SIG-M5 treated with dmso at 0.1 percent for 504 hours (cell line): ENCODE results near the gene ZSCAN23.
A peak's percentile ranks its signal among the peaks of the same experiment; 100 is the strongest.
"Not testable (repeated sequence)": the region's sequence is repeated elsewhere in the genome, so short reads cannot be mapped to it uniquely, and the experiment has no call there.

ENCODE experiments used
- DNase-seq: peaks from one replicate; lab custom pipeline; 2025; ENCODE audit not compliant: unreplicated experiment; lab: John Stamatoyannopoulos, UW

ZSCAN23 gene

GRCh38 chr6:28443112-28443773, at the start of gene ZSCAN23:
TSS of gene ZSCAN23 (minus strand) at chr6:28443491. CDS start at chr6:28436266, 7,225 bp downstream.
- peak; percentile 77 for DNase-seq

- DNase-seq, result no peak
These were observed 48.7 kb upstream of the ZSCAN23 start for GRCh38 chr6:28491984-28492317.

GRCh38 chr6:28490205-28490890, 47.1 kb upstream of the ZSCAN23 start:
- DNase-seq, result no peak

- DNase-seq, result peak; percentile 3
These were observed 46.3 kb upstream of the ZSCAN23 start for GRCh38 chr6:28489366-28490204.

GRCh38 chr6:28488916-28489365, 45.6 kb upstream of the ZSCAN23 start:
- no peak for DNase-seq

GRCh38 chr6:28486988-28487742, 43.9 kb upstream of the ZSCAN23 start:
- DNase-seq, result no peak

GRCh38 chr6:28486533-28486932, 43.2 kb upstream of the ZSCAN23 start:
- DNase-seq, result no peak

- no peak for DNase-seq
These were observed 42.2 kb upstream of the ZSCAN23 start for GRCh38 chr6:28485482-28485881.

GRCh38 chr6:28480253-28480932, 37.1 kb upstream of the ZSCAN23 start:
- no peak for DNase-seq

GRCh38 chr6:28478518-28478917, 35.2 kb upstream of the ZSCAN23 start:
- DNase-seq, result no peak

GRCh38 chr6:28474441-28475219, 31.3 kb upstream of the ZSCAN23 start:
- DNase-seq, result peak; percentile 72

GRCh38 chr6:28469153-28469745, 26.0 kb upstream of the ZSCAN23 start:
- not testable (repeated sequence) for DNase-seq

- DNase-seq, result no peak
These were observed 24.8 kb upstream of the ZSCAN23 start for GRCh38 chr6:28468056-28468455.

- no peak for DNase-seq
These were observed 19.1 kb upstream of the ZSCAN23 start for GRCh38 chr6:28462401-28462800.

- no peak for DNase-seq
These were observed 15.3 kb upstream of the ZSCAN23 start for GRCh38 chr6:28458568-28458967.

GRCh38 chr6:28449056-28449455, 5.8 kb upstream of the ZSCAN23 start:
- no peak for DNase-seq

GRCh38 chr6:28447512-28447906, 4.2 kb upstream of the ZSCAN23 start:
- DNase-seq, result not testable (repeated sequence)

- DNase-seq, result no peak
These were observed 3.7 kb upstream of the ZSCAN23 start for GRCh38 chr6:28446818-28447511.

GRCh38 chr6:28444759-28445158, 1.5 kb upstream of the ZSCAN23 start:
- not testable (repeated sequence) for DNase-seq
